Mesenchymal stem cell (in vitro differentiated cells and primary cell): ENCODE data around the gene MESP2. TPM values are rescaled to one million over a fixed set of nuclear protein-coding genes. Genes with fewer than 3 reads are reported as not detected.

Experiments
- DNase-seq: peaks from one replicate; pipeline ENCODE4 v3.0.0-alpha.2; 2013
- H2AFZ ChIP-seq: one replicate; pipeline ENCODE4 v1.6.1; 2013; ENCODE audit warnings: low read depth, mild to moderate bottlenecking, control low read depth, inconsistent platforms, low read length, moderate library complexity
- H2AK5ac ChIP-seq: 2 replicates; pipeline ENCODE4 v1.6.1; 2013; ENCODE audit warnings: low read length, moderate library complexity, mild to moderate bottlenecking, inconsistent platforms; ENCODE audit not compliant: severe bottlenecking
- H2BK120ac ChIP-seq: one replicate; pipeline ENCODE4 v1.6.1; 2013; ENCODE audit warnings: low read depth, mild to moderate bottlenecking, inconsistent platforms, low read length, moderate library complexity
- H2BK12ac ChIP-seq, 2 experiments: one replicate each; pipeline ENCODE4 v1.6.1; 2013; ENCODE audit warnings: inconsistent platforms in 2 of 2, low read length in 2 of 2, mild to moderate bottlenecking in 2 of 2, moderate library complexity in 2 of 2, control low read depth in 1 of 2
- H2BK15ac ChIP-seq: one replicate; pipeline ENCODE4 v1.6.1; 2013; ENCODE audit warnings: mild to moderate bottlenecking, low read depth, inconsistent platforms; ENCODE audit not compliant: poor library complexity, severe bottlenecking
- H2BK5ac ChIP-seq: 2 replicates; pipeline ENCODE4 v1.6.1; 2013; ENCODE audit warnings: low read depth, mild to moderate bottlenecking, low read length, control low read depth, inconsistent platforms; ENCODE audit not compliant: poor library complexity, severe bottlenecking
- H3K14ac ChIP-seq, 2 experiments: one replicate each; pipeline ENCODE4 v1.6.1; 2013; ENCODE audit warnings: inconsistent platforms in 2 of 2, low read length in 2 of 2, control low read depth in 1 of 2, mild to moderate bottlenecking in 1 of 2, moderate library complexity in 1 of 2
- H3K18ac ChIP-seq, 2 experiments: one replicate each; pipeline ENCODE4 v1.6.1; 2013; ENCODE audit warnings: inconsistent platforms in 2 of 2, low read length in 2 of 2, control low read depth in 1 of 2, low read depth in 1 of 2, mild to moderate bottlenecking in 1 of 2
- H3K23ac ChIP-seq, 2 experiments: one replicate each; pipeline ENCODE4 v1.6.1; 2013; ENCODE audit warnings: inconsistent platforms in 2 of 2, low read length in 2 of 2, mild to moderate bottlenecking in 2 of 2, moderate library complexity in 2 of 2, control low read depth in 1 of 2
- H3K27ac ChIP-seq: 2 replicates; pipeline ENCODE4 v1.5.1; 2013; ENCODE audit warnings: mild to moderate bottlenecking, moderate library complexity, low read length, control low read depth, inconsistent platforms; ENCODE audit not compliant: poor library complexity, severe bottlenecking
- H3K27me3 ChIP-seq, 2 experiments: 2 replicates each; pipeline versions ENCODE4 v1.6.1 to v1.7.0; 2013; ENCODE audit warnings: low read length in 2 of 2, mild to moderate bottlenecking in 2 of 2, moderate library complexity in 2 of 2, control low read depth in 1 of 2, inconsistent platforms in 1 of 2; ENCODE audit not compliant: control insufficient read depth in 1 of 2, insufficient read depth in 1 of 2
- H3K36me3 ChIP-seq, 2 experiments: 2 replicates each; pipeline versions ENCODE4 v1.6.1 to v1.7.0; 2013; ENCODE audit warnings: low read length in 2 of 2, control low read depth in 1 of 2, inconsistent platforms in 1 of 2, low read depth in 1 of 2, mild to moderate bottlenecking in 1 of 2; ENCODE audit not compliant: insufficient read depth in 2 of 2, control insufficient read depth in 1 of 2
- H3K4ac ChIP-seq, 2 experiments: one replicate each; pipeline ENCODE4 v1.6.1; 2013; ENCODE audit warnings: inconsistent platforms in 2 of 2, low read length in 2 of 2, mild to moderate bottlenecking in 2 of 2, moderate library complexity in 2 of 2, control low read depth in 1 of 2, low read depth in 1 of 2
- H3K4me1 ChIP-seq: 2 replicates; pipeline ENCODE4 v1.6.1; 2013; ENCODE audit warnings: low read depth, low read length, control low read depth; ENCODE audit not compliant: control insufficient read depth, insufficient read depth
- H3K4me2 ChIP-seq: 2 replicates; pipeline ENCODE4 v1.6.1; 2013; ENCODE audit warnings: low read length, mild to moderate bottlenecking, inconsistent platforms; ENCODE audit not compliant: poor library complexity, severe bottlenecking
- H3K4me3 ChIP-seq, 2 experiments: 2 replicates each; pipeline versions ENCODE4 v1.5.1 to v1.7.0; 2013; ENCODE audit warnings: low read length in 2 of 2, mild to moderate bottlenecking in 2 of 2, control low read depth in 1 of 2, low read depth in 1 of 2; ENCODE audit not compliant: insufficient read depth in 1 of 2
- H3K79me1 ChIP-seq: replicated peaks from 2 replicates; pipeline ENCODE4 v1.6.1; 2013; ENCODE audit warnings: mild to moderate bottlenecking, control low read depth, low read length, inconsistent platforms; ENCODE audit not compliant: poor library complexity, severe bottlenecking
- H3K9ac ChIP-seq: 2 replicates; pipeline ENCODE4 v1.7.0; 2013; ENCODE audit warnings: mild to moderate bottlenecking, low read length, moderate library complexity
- H3K9me3 ChIP-seq: 2 replicates; pipeline ENCODE4 v1.7.0; 2013; ENCODE audit warnings: mild to moderate bottlenecking, low read length; ENCODE audit not compliant: control insufficient read depth
- H4K8ac ChIP-seq: one replicate; pipeline ENCODE4 v1.6.1; 2013; ENCODE audit warnings: inconsistent platforms, mild to moderate bottlenecking, low read length, moderate library complexity
- H4K91ac ChIP-seq: one replicate; pipeline ENCODE4 v1.6.1; 2013; ENCODE audit warnings: mild to moderate bottlenecking, low read length, inconsistent platforms
- WGBS: methylation state at CpG from one replicate; pipeline ENCODE4 v1.1.7; 2013; ENCODE audit warnings: mixed read lengths; 5-methylcytosine and 5-hydroxymethylcytosine counted together
- polyA plus RNA-seq, 2 experiments: library from polyadenylated mRNA; stranded (reverse); fragments of 200-250 nt; gene quantifications; one replicate each; pipeline ENCODE4 v1.2.3, GENCODE V29; 2013

Gene MESP2
- 0.12 TPM for polyA plus RNA-seq (2013, experiment 1 of 2)
- 0.07 TPM for polyA plus RNA-seq (2013, experiment 2 of 2)

- peak within 1 kb of the TSS; percentile 80 for H3K9ac ChIP-seq
These were observed at the start of gene MESP2 for GRCh38 chr15:89776274-89777072. TSS of gene MESP2 (plus strand) at chr15:89776332. CDS start at chr15:89776358, 26 bp downstream.

GRCh38 chr15:89728254-89728653, 47.9 kb upstream of the MESP2 start:
- no peaks in the 10 kb centered on the region for H3K36me3 ChIP-seq

More at GRCh38 chr15:89776274-89777072, at the start of gene MESP2:
- peaks cover 15% of the 10 kb centered on the region for H3K4me1 ChIP-seq
- peak within 1 kb of the TSS in 1 of 2 experiments; percentile 75 for H2BK12ac ChIP-seq
- H2AK5ac ChIP-seq, result no peak within 1 kb of the TSS
- H3K18ac ChIP-seq, result peak within 1 kb of the TSS; percentile 86 to 88
- WGBS, result 8% methylated on average over 76 of the region's 82 CpGs
- peak within 1 kb of the TSS; percentile 24 to 63 for H3K4ac ChIP-seq
- peak within 1 kb of the TSS; percentile 83 for H2BK15ac ChIP-seq
- H3K27me3 ChIP-seq, result no peaks in the 10 kb centered on the region
- no peak within 1 kb of the TSS for H3K27ac ChIP-seq
- peaks cover 0 to 5% of the 10 kb centered on the region in 2 experiments for H3K36me3 ChIP-seq
- H3K4me2 ChIP-seq, result peak within 1 kb of the TSS; percentile 91
- H4K91ac ChIP-seq, result peak within 1 kb of the TSS; percentile 88
- H2BK5ac ChIP-seq, result no peak within 1 kb of the TSS
- DNase-seq, result peak; percentile 85
- H3K23ac ChIP-seq, result peak within 1 kb of the TSS in 1 of 2 experiments; percentile 41
- peak within 1 kb of the TSS; percentile 54 to 74 for H3K4me3 ChIP-seq
- H4K8ac ChIP-seq, result peak within 1 kb of the TSS; percentile 95
- H3K79me1 ChIP-seq, result no peaks in the 10 kb centered on the region
- no peaks in the 10 kb centered on the region for H3K9me3 ChIP-seq
- H2BK120ac ChIP-seq, result peak within 1 kb of the TSS; percentile 66
- peak within 1 kb of the TSS in 1 of 2 experiments; percentile 92 for H3K14ac ChIP-seq
- peak within 1 kb of the TSS; percentile 93 for H2AFZ ChIP-seq

GRCh38 chr15:89731275-89731674, 44.9 kb upstream of the MESP2 start:
- Histone ChIP-seq H3K18ac (no peak overlapping the region), H3K36me3 (no peaks in the 10 kb centered on the region), H3K14ac (peak overlapping the region in 1 of 2 experiments; percentile 11), H3K23ac (peak overlapping the region in 1 of 2 experiments; percentile 65), H2AFZ (no peak overlapping the region), H2BK15ac (no peak overlapping the region), H3K4me1 (no peaks in the 10 kb centered on the region), H3K4me3 (no peak overlapping the region), H3K79me1 (no peaks in the 10 kb centered on the region), H4K91ac (no peak overlapping the region), H2BK5ac (no peak overlapping the region), H4K8ac (no peak overlapping the region), H3K27ac (no peak overlapping the region), H2AK5ac (no peak overlapping the region), H3K4me2 (no peak overlapping the region), H3K27me3 (peaks cover 68 to 70% of the 10 kb centered on the region in 2 experiments), H3K9me3 (no peaks in the 10 kb centered on the region), H2BK12ac (no peak overlapping the region), H3K9ac (no peak overlapping the region), H2BK120ac (no peak overlapping the region), H3K4ac (no peak overlapping the region)
- no peak for DNase-seq
- WGBS, result 91% methylated on average over 5 of the region's 5 CpGs

More at GRCh38 chr15:89728254-89728653, 47.9 kb upstream of the MESP2 start:
- H3K27ac ChIP-seq, result no peak overlapping the region
- no peak overlapping the region for H4K8ac ChIP-seq
- H3K23ac ChIP-seq, result no peak overlapping the region
- WGBS, result 8% methylated on average over 2 of the region's 2 CpGs
- no peak overlapping the region for H3K14ac ChIP-seq
- no peak overlapping the region for H2AFZ ChIP-seq
- peaks cover 4% of the 10 kb centered on the region for H3K9me3 ChIP-seq
- H3K4me3 ChIP-seq, result no peak overlapping the region
- no peak overlapping the region for H2BK12ac ChIP-seq
- no peak overlapping the region for H2BK5ac ChIP-seq
- H3K4me1 ChIP-seq, result no peaks in the 10 kb centered on the region
- peak; percentile 77 for DNase-seq
- H2AK5ac ChIP-seq, result no peak overlapping the region
- no peaks in the 10 kb centered on the region for H3K79me1 ChIP-seq
- H3K4ac ChIP-seq, result no peak overlapping the region
- no peak overlapping the region for H3K9ac ChIP-seq
- no peak overlapping the region for H3K18ac ChIP-seq
- H4K91ac ChIP-seq, result no peak overlapping the region
- no peak overlapping the region for H2BK15ac ChIP-seq
- no peak overlapping the region for H2BK120ac ChIP-seq
- peaks cover 39 to 44% of the 10 kb centered on the region in 2 experiments for H3K27me3 ChIP-seq
- no peak overlapping the region for H3K4me2 ChIP-seq

- Histone ChIP-seq H3K4me2 (no peak overlapping the region), H4K91ac (no peak overlapping the region), H2AK5ac (no peak overlapping the region), H2BK5ac (no peak overlapping the region), H3K4ac (no peak overlapping the region), H2BK15ac (no peak overlapping the region), H3K23ac (no peak overlapping the region), H3K14ac (no peak overlapping the region), H3K4me1 (no peaks in the 10 kb centered on the region), H3K4me3 (no peak overlapping the region), H4K8ac (no peak overlapping the region), H3K27me3 (peaks cover 67 to 79% of the 10 kb centered on the region in 2 experiments), H3K18ac (no peak overlapping the region), H3K27ac (no peak overlapping the region), H3K36me3 (no peaks in the 10 kb centered on the region), H2BK120ac (no peak overlapping the region), H3K79me1 (no peaks in the 10 kb centered on the region), H2AFZ (no peak overlapping the region), H3K9ac (no peak overlapping the region), H3K9me3 (no peaks in the 10 kb centered on the region), H2BK12ac (no peak overlapping the region)
- 69% methylated on average over 8 of the region's 8 CpGs for WGBS
- DNase-seq, result no peak
These were observed 43.5 kb upstream of the MESP2 start for GRCh38 chr15:89732451-89733172.
